Liver (tissue), 9 donors: ENCODE results near the gene TMTC4. TPM values are rescaled to one million over a fixed set of nuclear protein-coding genes. Genes with fewer than 3 reads are reported as not detected.

Experiments
- DNase-seq: peaks from one replicate; pipeline ENCODE4 v3.0.0-alpha.2; 2017; ENCODE audit warnings: low spot score
- H3K27ac ChIP-seq, 2 donors: one replicate each; pipeline ENCODE4 v1.7.0; 2013; ENCODE audit warnings: inconsistent platforms in 2 of 2, low read length in 2 of 2, control low read depth in 1 of 2, low read depth in 1 of 2, mild to moderate bottlenecking in 1 of 2
- H3K27me3 ChIP-seq, 4 donors: one replicate each; pipeline versions ENCODE4 v1.6.1 to v1.7.0; 2013; ENCODE audit warnings: low read length in 3 of 4, inconsistent platforms in 1 of 4, mild to moderate bottlenecking in 1 of 4, moderate library complexity in 1 of 4; ENCODE audit not compliant: control insufficient read depth in 4 of 4, insufficient read depth in 4 of 4
- H3K36me3 ChIP-seq, 4 donors: one replicate each; pipeline versions ENCODE4 v1.6.1 to v1.7.0; 2013; ENCODE audit warnings: low read length in 3 of 4, mild to moderate bottlenecking in 3 of 4, low read depth in 1 of 4, moderate library complexity in 1 of 4; ENCODE audit not compliant: control insufficient read depth in 4 of 4, insufficient read depth in 3 of 4
- H3K4me1 ChIP-seq, 4 donors: one replicate each; pipeline versions ENCODE4 v1.6.1 to v1.7.0; 2013; ENCODE audit warnings: low read length in 3 of 4, mild to moderate bottlenecking in 3 of 4, moderate library complexity in 1 of 4; ENCODE audit not compliant: control insufficient read depth in 4 of 4, insufficient read depth in 4 of 4
- H3K4me3 ChIP-seq, 3 donors: one replicate each; pipeline versions ENCODE4 v1.6.1 to v1.7.0; 2013; ENCODE audit warnings: low read length in 3 of 3, control low read depth in 1 of 3, low read depth in 1 of 3, mild to moderate bottlenecking in 1 of 3
- H3K9ac ChIP-seq, 2 donors: one replicate each; pipeline ENCODE4 v1.7.0; 2013; ENCODE audit warnings: low read length in 2 of 2, mild to moderate bottlenecking in 2 of 2, moderate library complexity in 2 of 2, control low read depth in 1 of 2, low read depth in 1 of 2
- H3K9me3 ChIP-seq, 4 donors: one replicate each; pipeline versions ENCODE4 v1.6.1 to v1.7.0; 2013; ENCODE audit warnings: low read length in 3 of 4; ENCODE audit not compliant: control insufficient read depth in 4 of 4
- FOXA1 ChIP-seq: IDR thresholded peaks from 2 replicates; pipeline ENCODE4 v1.6.1; 2016; ENCODE audit warnings: antibody characterized with exemption
- FOXA2 ChIP-seq: IDR thresholded peaks from 2 replicates; pipeline ENCODE4 v1.6.1; 2016; ENCODE audit warnings: antibody characterized with exemption
- GABPA ChIP-seq, 2 donors: IDR thresholded peaks in 1 of 2; conservative IDR thresholded peaks in 1 of 2; 2 replicates each; pipeline ENCODE4 v1.6.1; 2016; ENCODE audit warnings: antibody characterized with exemption in 2 of 2, mild to moderate bottlenecking in 1 of 2, moderate library complexity in 1 of 2
- HNF4A ChIP-seq, 2 donors: conservative IDR thresholded peaks; 2 replicates each; pipeline ENCODE4 v1.6.1; 2016; ENCODE audit warnings: antibody characterized with exemption in 2 of 2, mild to moderate bottlenecking in 2 of 2
- NR2F2 ChIP-seq: IDR thresholded peaks from 2 replicates; pipeline ENCODE4 v1.6.1; 2016; ENCODE audit warnings: antibody characterized with exemption
- RAD21 ChIP-seq, 2 donors: IDR thresholded peaks; 2 replicates each; pipeline ENCODE4 v1.6.1; 2016; ENCODE audit warnings: antibody characterized with exemption in 2 of 2, mild to moderate bottlenecking in 2 of 2
- RXRA ChIP-seq, 2 donors: IDR thresholded peaks; 2 replicates each; pipeline ENCODE4 v1.6.1; 2017 to 2018; ENCODE audit warnings: antibody characterized with exemption in 2 of 2, mild to moderate bottlenecking in 1 of 2
- SP1 ChIP-seq: IDR thresholded peaks from 2 replicates; pipeline ENCODE4 v1.6.1; 2018; ENCODE audit warnings: antibody characterized with exemption, mild to moderate bottlenecking
- TAF1 ChIP-seq: conservative IDR thresholded peaks from 2 replicates; pipeline ENCODE4 v1.6.1; 2016; ENCODE audit warnings: antibody characterized with exemption, mild to moderate bottlenecking
- WGBS: extraction: QIAGEN DNeasy Blood & Tissue Kit; methylation state at CpG from one replicate; pipeline ENCODE4 v1.1.7; 2013; 5-methylcytosine and 5-hydroxymethylcytosine counted together
- polyA plus RNA-seq, 2 donors: library from polyadenylated mRNA; stranded (reverse) in 1 of 2; unstranded in 1 of 2; fragments of 200-250 nt in 1 of 2; fragments of >200 nt in 1 of 2; fragmentation: Nextera tagmentation in 1 of 2; extraction: Ambion mirVana in 1 of 2; gene quantifications; one replicate each; pipeline versions ENCODE4 v1.2.1 to v1.2.3, GENCODE V29; 2013 to 2015
- total RNA-seq, 2 donors: library from RNA; depleted of rRNA; stranded (reverse); fragments of >200 nt; gene quantifications; one replicate each; pipeline ENCODE4 v1.2.3, GENCODE V29; 2014
- TF ChIP-seq, protein P1 (sequence below): fragments of 150-350 bp; IDR thresholded peaks from 2 replicates; pipeline ENCODE4 v1.5.1; 2017; ENCODE audit warnings: improper control_type of control experiment, low read depth, low read length; ENCODE audit not compliant: missing input control
- TF ChIP-seq, protein P2 (sequence below): IDR thresholded peaks from 2 replicates; pipeline ENCODE4 v1.6.1; 2016; ENCODE audit warnings: antibody characterized with exemption
- TF ChIP-seq, protein P3 (sequence below): IDR thresholded peaks from 2 replicates; pipeline ENCODE4 v1.6.1; 2016; ENCODE audit warnings: antibody characterized with exemption
- TF ChIP-seq, protein P4 (sequence below): IDR thresholded peaks from 2 replicates; pipeline ENCODE4 v1.6.1; 2016; ENCODE audit warnings: antibody characterized with exemption, mild to moderate bottlenecking
- TF ChIP-seq, protein P5 (sequence below): IDR thresholded peaks from 2 replicates; pipeline ENCODE4 v1.6.1; 2016; ENCODE audit warnings: antibody characterized with exemption
- donor health status: healthy.
- donor health status: healthy.
- donor health status: healthy.
- donor health status: healthy.
- donor health status: healthy.

TMTC4 gene
- total and polyA plus RNA-seq, 4 donors: 7.3 to 26.4 (median 12.3) TPM

DNA sequence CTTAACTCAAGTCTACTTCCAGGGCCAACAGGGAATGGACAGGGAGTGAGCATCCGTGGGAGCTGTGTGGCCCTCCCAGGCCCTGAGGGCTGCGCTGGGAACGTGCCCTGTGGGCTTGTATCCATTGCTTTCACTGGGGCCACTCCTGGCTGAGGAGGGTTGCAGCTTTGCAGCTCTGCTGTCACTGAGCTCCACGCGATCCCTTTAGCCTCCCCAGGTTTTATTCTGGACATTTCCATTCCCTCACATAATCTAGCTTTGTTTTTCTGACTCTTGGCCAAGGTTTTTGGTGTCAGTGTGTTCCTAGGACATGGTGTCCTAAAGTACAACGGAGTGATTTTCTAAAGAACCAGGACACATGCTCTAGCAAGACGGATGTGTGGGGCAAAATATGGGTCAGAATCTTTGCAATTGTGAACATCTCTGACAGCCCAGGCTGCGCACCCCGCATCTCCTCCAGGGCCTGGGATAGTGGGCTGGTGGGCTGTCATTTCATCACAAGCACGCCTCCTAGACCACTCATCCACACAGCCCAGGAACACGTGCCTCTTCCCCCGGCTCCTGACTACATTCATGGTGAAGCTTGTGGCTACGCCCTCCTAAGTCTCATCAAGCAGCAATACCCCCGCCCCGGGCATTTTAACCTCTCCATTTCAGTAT lies 114.0 kb downstream of the TMTC4 start:
- Histone ChIP-seq H3K9me3 (no peaks in the 10 kb centered on the region), H3K9ac (no peak overlapping the region), H3K27me3 (no peaks in the 10 kb centered on the region), H3K36me3 (no peaks in the 10 kb centered on the region), H3K4me3 (no peak overlapping the region), H3K4me1 (peaks cover 3 to 39% (median 28%) of the 10 kb centered on the region in 4 donors), H3K27ac (no peak overlapping the region)
- 86% methylated on average over 15 of the region's 15 CpGs for WGBS
- peak in 1 of 2 donors; percentile 19 for TF ChIP-seq HNF4A (conservative IDR thresholded peaks at IDR 0.05)
- TF ChIP-seq RAD21 (IDR thresholded peaks at IDR 0.05): peak in 1 of 2 donors; percentile 5
- TF ChIP-seq SP1: peak; percentile 66
- TF ChIP-seq RXRA (IDR thresholded peaks at IDR 0.05): peak in 1 of 2 donors; percentile 39
- TF ChIP-seq, protein P1, sequence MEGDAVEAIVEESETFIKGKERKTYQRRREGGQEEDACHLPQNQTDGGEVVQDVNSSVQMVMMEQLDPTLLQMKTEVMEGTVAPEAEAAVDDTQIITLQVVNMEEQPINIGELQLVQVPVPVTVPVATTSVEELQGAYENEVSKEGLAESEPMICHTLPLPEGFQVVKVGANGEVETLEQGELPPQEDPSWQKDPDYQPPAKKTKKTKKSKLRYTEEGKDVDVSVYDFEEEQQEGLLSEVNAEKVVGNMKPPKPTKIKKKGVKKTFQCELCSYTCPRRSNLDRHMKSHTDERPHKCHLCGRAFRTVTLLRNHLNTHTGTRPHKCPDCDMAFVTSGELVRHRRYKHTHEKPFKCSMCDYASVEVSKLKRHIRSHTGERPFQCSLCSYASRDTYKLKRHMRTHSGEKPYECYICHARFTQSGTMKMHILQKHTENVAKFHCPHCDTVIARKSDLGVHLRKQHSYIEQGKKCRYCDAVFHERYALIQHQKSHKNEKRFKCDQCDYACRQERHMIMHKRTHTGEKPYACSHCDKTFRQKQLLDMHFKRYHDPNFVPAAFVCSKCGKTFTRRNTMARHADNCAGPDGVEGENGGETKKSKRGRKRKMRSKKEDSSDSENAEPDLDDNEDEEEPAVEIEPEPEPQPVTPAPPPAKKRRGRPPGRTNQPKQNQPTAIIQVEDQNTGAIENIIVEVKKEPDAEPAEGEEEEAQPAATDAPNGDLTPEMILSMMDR: no peak
- DNase-seq: no peak

DNA sequence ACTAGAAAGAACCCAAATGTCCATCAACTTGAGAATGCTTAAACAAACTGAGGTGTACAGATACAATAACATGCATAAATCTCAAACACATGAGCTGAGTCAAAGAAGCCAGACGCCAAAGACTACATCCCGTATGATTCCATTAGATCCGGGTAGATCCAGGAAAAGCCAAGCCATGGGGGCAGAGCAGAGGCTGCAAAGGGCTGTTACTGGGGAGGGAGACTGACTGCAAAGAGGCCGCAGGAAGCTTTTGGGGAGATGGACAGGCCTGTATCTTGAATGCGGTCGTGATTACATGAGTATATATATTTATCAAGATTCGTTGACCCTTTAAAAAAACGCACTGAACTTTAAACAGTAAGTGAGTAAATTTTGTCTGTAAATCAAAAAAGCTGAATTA lies 114.7 kb downstream of the TMTC4 start:
- Histone ChIP-seq H3K4me3 (no peak overlapping the region), H3K36me3 (no peaks in the 10 kb centered on the region), H3K27me3 (no peaks in the 10 kb centered on the region), H3K4me1 (peaks cover 3 to 34% (median 26%) of the 10 kb centered on the region in 4 donors), H3K27ac (no peak overlapping the region), H3K9me3 (no peaks in the 10 kb centered on the region), H3K9ac (no peak overlapping the region)
- no peak for TF ChIP-seq GABPA (IDR thresholded peaks at IDR 0.05 in 1 of 2, conservative IDR thresholded peaks at IDR 0.05 in 1 of 2)
- TF ChIP-seq, protein P1: no peak
- TF ChIP-seq, protein P2, sequence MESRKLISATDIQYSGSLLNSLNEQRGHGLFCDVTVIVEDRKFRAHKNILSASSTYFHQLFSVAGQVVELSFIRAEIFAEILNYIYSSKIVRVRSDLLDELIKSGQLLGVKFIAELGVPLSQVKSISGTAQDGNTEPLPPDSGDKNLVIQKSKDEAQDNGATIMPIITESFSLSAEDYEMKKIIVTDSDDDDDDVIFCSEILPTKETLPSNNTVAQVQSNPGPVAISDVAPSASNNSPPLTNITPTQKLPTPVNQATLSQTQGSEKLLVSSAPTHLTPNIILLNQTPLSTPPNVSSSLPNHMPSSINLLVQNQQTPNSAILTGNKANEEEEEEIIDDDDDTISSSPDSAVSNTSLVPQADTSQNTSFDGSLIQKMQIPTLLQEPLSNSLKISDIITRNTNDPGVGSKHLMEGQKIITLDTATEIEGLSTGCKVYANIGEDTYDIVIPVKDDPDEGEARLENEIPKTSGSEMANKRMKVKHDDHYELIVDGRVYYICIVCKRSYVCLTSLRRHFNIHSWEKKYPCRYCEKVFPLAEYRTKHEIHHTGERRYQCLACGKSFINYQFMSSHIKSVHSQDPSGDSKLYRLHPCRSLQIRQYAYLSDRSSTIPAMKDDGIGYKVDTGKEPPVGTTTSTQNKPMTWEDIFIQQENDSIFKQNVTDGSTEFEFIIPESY: no peak
- TF ChIP-seq, protein P3, sequence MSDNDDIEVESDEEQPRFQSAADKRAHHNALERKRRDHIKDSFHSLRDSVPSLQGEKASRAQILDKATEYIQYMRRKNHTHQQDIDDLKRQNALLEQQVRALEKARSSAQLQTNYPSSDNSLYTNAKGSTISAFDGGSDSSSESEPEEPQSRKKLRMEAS: no peak
- TF ChIP-seq HNF4A (conservative IDR thresholded peaks at IDR 0.05): no peak
- TF ChIP-seq TAF1: no peak
- TF ChIP-seq RXRA (IDR thresholded peaks at IDR 0.05): no peak
- no peak for TF ChIP-seq FOXA1
- TF ChIP-seq RAD21 (IDR thresholded peaks at IDR 0.05): no peak
- TF ChIP-seq FOXA2: no peak
- TF ChIP-seq, protein P4, sequence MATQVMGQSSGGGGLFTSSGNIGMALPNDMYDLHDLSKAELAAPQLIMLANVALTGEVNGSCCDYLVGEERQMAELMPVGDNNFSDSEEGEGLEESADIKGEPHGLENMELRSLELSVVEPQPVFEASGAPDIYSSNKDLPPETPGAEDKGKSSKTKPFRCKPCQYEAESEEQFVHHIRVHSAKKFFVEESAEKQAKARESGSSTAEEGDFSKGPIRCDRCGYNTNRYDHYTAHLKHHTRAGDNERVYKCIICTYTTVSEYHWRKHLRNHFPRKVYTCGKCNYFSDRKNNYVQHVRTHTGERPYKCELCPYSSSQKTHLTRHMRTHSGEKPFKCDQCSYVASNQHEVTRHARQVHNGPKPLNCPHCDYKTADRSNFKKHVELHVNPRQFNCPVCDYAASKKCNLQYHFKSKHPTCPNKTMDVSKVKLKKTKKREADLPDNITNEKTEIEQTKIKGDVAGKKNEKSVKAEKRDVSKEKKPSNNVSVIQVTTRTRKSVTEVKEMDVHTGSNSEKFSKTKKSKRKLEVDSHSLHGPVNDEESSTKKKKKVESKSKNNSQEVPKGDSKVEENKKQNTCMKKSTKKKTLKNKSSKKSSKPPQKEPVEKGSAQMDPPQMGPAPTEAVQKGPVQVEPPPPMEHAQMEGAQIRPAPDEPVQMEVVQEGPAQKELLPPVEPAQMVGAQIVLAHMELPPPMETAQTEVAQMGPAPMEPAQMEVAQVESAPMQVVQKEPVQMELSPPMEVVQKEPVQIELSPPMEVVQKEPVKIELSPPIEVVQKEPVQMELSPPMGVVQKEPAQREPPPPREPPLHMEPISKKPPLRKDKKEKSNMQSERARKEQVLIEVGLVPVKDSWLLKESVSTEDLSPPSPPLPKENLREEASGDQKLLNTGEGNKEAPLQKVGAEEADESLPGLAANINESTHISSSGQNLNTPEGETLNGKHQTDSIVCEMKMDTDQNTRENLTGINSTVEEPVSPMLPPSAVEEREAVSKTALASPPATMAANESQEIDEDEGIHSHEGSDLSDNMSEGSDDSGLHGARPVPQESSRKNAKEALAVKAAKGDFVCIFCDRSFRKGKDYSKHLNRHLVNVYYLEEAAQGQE: no peak
- TF ChIP-seq, protein P5, sequence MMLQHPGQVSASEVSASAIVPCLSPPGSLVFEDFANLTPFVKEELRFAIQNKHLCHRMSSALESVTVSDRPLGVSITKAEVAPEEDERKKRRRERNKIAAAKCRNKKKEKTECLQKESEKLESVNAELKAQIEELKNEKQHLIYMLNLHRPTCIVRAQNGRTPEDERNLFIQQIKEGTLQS: no peak
- no peak for TF ChIP-seq NR2F2
- no peak for TF ChIP-seq SP1
- no peak for DNase-seq
- WGBS: 94% methylated on average over 8 of the region's 8 CpGs
